GM12878 (cell line): Measurements from ENCODE around the gene RCVRN. TPM values are rescaled to one million over a fixed set of nuclear protein-coding genes. Genes with fewer than 3 reads are reported as not detected.

Experiments used
- ATAC-seq: fragments of 200-7000 bp; cut with Tn5 transposase; 3 replicates; pipeline ENCODE4 v1.9.1; 2020; ENCODE audit warnings: mild to moderate bottlenecking, moderate library complexity
- BruUV-seq: library from RNA; stranded (reverse); fragments of 400-500 nt; replicated peaks from 2 replicates; lab custom pipeline; 2021; lab: Mats Ljungman, UMichigan
- CTCF ChIA-PET: fragments of 300-600 bp; sonication (Branson Sonifier 250); formaldehyde crosslinking; extraction: SDS; loops from one replicate; lab custom pipeline; 2021; ENCODE audit warnings: inconsistent platforms; lab: Yijun Ruan, JAX
- POLR2A ChIA-PET: fragments of 350-600 bp; formaldehyde crosslinking; extraction: SDS; loops from one replicate; lab custom pipeline; 2021; ENCODE audit warnings: inconsistent platforms; lab: Charles Lee
- RAD21 ChIA-PET: fragments of 300-600 bp; sonication (Branson Sonifier 250); formaldehyde crosslinking; loops from one replicate; lab custom pipeline; 2023; ENCODE audit warnings: antibody characterized with exemption; ENCODE audit not compliant: unreplicated experiment; lab: Charles Lee
- SMC1A ChIA-PET: fragments of 300-600 bp; sonication (Branson Sonifier 250); formaldehyde crosslinking; loops from one replicate; lab custom pipeline; 2023; ENCODE audit not compliant: unreplicated experiment, uncharacterized antibody; lab: Charles Lee
- DNase-seq: peaks from one replicate; pipeline ENCODE4 v3.0.0-alpha.2; 2011; ENCODE audit warnings: low read depth, low spot score
- FAIRE-seq: peaks from 3 replicates; lab custom pipeline; 2011; peaks lifted over from hg19 to GRCh38; lab: Jason Lieb, UNC
- H2AFZ ChIP-seq: 2 replicates; pipeline ENCODE4 v1.6.0; 2011; ENCODE audit warnings: low read depth, low read length, control low read depth; ENCODE audit not compliant: control insufficient read depth
- H3K27ac ChIP-seq: 2 replicates; pipeline ENCODE4 v1.5.1; 2011; ENCODE audit warnings: control low read depth; ENCODE audit not compliant: control insufficient read depth, insufficient read depth
- H3K27me3 ChIP-seq, 2 experiments: replicated peaks in 1 of 2; 2 replicates each; pipeline versions ENCODE4 v1.6.0 to v1.6.1; 2011; ENCODE audit warnings: low read length in 1 of 2; ENCODE audit not compliant: control insufficient read depth in 2 of 2, insufficient read depth in 2 of 2
- H3K36me3 ChIP-seq, 2 experiments: 2 replicates each; pipeline ENCODE4 v1.5.1; 2011; ENCODE audit warnings: low read length in 1 of 2; ENCODE audit not compliant: control insufficient read depth in 2 of 2, insufficient read depth in 2 of 2
- H3K4me1 ChIP-seq: 2 replicates; pipeline ENCODE4 v1.6.1; 2011; ENCODE audit warnings: mild to moderate bottlenecking, low read length, moderate library complexity, mixed read lengths; ENCODE audit not compliant: control insufficient read depth, insufficient read depth
- H3K4me2 ChIP-seq: 2 replicates; pipeline ENCODE4 v1.6.0; 2011; ENCODE audit warnings: control low read depth; ENCODE audit not compliant: control insufficient read depth, insufficient read depth
- H3K4me3 ChIP-seq: fragments of 200-600 bp; sonication (generic); 2 replicates; pipeline ENCODE4 v1.5.1; 2016
- H3K79me2 ChIP-seq: 2 replicates; pipeline ENCODE4 v1.6.0; 2011; ENCODE audit warnings: low read length; ENCODE audit not compliant: control insufficient read depth, insufficient read depth
- H3K9ac ChIP-seq: 2 replicates; pipeline ENCODE4 v1.8.0; 2011; ENCODE audit warnings: low read length, control low read depth, mixed read lengths; ENCODE audit not compliant: control insufficient read depth, insufficient read depth
- H3K9me3 ChIP-seq: replicated peaks from 3 replicates; pipeline ENCODE4 v1.5.1; 2011; ENCODE audit warnings: mild to moderate bottlenecking, low read length; ENCODE audit not compliant: control insufficient read depth, insufficient read depth
- H4K20me1 ChIP-seq: 2 replicates; pipeline ENCODE4 v1.6.0; 2011; ENCODE audit not compliant: control insufficient read depth, insufficient read depth
- FOXK2 ChIP-seq: fragments of 450-650 bp; IDR thresholded peaks from 2 replicates; pipeline ENCODE4 v1.6.1; 2017; ENCODE audit warnings: mild to moderate bottlenecking, moderate library complexity
- HDGF ChIP-seq: fragments of 450-650 bp; IDR thresholded peaks from 2 replicates; pipeline ENCODE4 v1.6.1; 2016; ENCODE audit warnings: antibody characterized with exemption
- MEF2A ChIP-seq: IDR thresholded peaks from 2 replicates; pipeline ENCODE4 v1.6.1; 2011; ENCODE audit warnings: low read depth, mild to moderate bottlenecking, low read length, moderate library complexity; ENCODE audit not compliant: insufficient read depth
- RUNX3 ChIP-seq: IDR thresholded peaks from 2 replicates; pipeline ENCODE4 v1.6.1; 2012; ENCODE audit warnings: low read length, inconsistent platforms
- SMAD5 ChIP-seq: IDR thresholded peaks from 2 replicates; pipeline ENCODE4 v1.6.1; 2016; ENCODE audit warnings: antibody characterized with exemption, low read depth
- TCF7 ChIP-seq: IDR thresholded peaks from 2 replicates; pipeline ENCODE4 v1.6.1; 2014; ENCODE audit warnings: antibody characterized with exemption, borderline replicate concordance
- ZBED1 ChIP-seq: IDR thresholded peaks from 2 replicates; pipeline ENCODE4 v1.6.1; 2016; ENCODE audit warnings: borderline replicate concordance
- ZSCAN29 ChIP-seq: fragments of 450-650 bp; IDR thresholded peaks from 2 replicates; pipeline ENCODE4 v1.6.1; 2017; ENCODE audit warnings: mild to moderate bottlenecking, moderate library complexity
- WGBS: methylation state at CpG from one replicate; pipeline ENCODE4 v1.1.6; 2016; ENCODE audit warnings: low lambda C conversion rate; ENCODE audit not compliant: insufficient replicate concordance, insufficient coverage; ENCODE audit errors: missing lambda C conversion rate; 5-methylcytosine and 5-hydroxymethylcytosine counted together
- in situ Hi-C: fragments of 300-500 bp; cut with MboI; formaldehyde crosslinking; loops from 9 replicates; pipeline ENCODE4 v1.14.3; 2018; ENCODE audit warnings: mixed read lengths
- intact Hi-C: fragments of 100-400 bp; cut with micrococcal nuclease; formaldehyde crosslinking; loops from one replicate; pipeline ENCODE4 v1.14.2; 2022; ENCODE audit not compliant: unreplicated experiment
- polyA plus RNA-seq, 11 experiments: library from polyadenylated mRNA; depleted of rRNA in 4 of 11; unstranded in 6 of 11; stranded (reverse) in 5 of 11; fragments of >200 nt; fragmentation: Nextera tagmentation in 4 of 11; fragmentation: Illumina TruSeq in 1 of 11; extraction: Ambion mirVana in 4 of 11; extraction: Trizol in 1 of 11; gene quantifications; 1 replicate in 1 of 11; 2 replicates in 10 of 11; pipeline versions ENCODE4 v1.2.1 to v1.2.3, GENCODE V29; 2011 to 2016; ENCODE audit warnings: inconsistent platforms in 2 of 11, missing spikeins in 2 of 11, low read depth in 1 of 11
- total RNA-seq, 4 experiments: library from RNA; depleted of rRNA in 3 of 4; stranded (reverse); fragments of >200 nt in 3 of 4; fragmentation: Illumina TruSeq in 1 of 4; extraction: Trizol in 1 of 4; gene quantifications; 2 replicates each; pipeline versions ENCODE4 v1.2.1 to v1.2.3, GENCODE V29; 2013 to 2021
- TF ChIP-seq, protein P1 (sequence below): fragments of 450-650 bp; conservative IDR thresholded peaks from 2 replicates; pipeline ENCODE4 v1.6.1; 2017; ENCODE audit warnings: mild to moderate bottlenecking, moderate library complexity
- TF ChIP-seq, protein P2 (sequence below): fragments of 150-350 bp; IDR thresholded peaks from 2 replicates; pipeline ENCODE4 v1.6.1; 2016; ENCODE audit warnings: low read depth, low read length

The RCVRN gene
- total and polyA plus RNA-seq, 10 of the 15 experiments (the other 5 are each of a cell fraction or from before 2014, with no cell fraction given): 0.07 to 0.23 (median 0.14) TPM; not detected in 6

DNA sequence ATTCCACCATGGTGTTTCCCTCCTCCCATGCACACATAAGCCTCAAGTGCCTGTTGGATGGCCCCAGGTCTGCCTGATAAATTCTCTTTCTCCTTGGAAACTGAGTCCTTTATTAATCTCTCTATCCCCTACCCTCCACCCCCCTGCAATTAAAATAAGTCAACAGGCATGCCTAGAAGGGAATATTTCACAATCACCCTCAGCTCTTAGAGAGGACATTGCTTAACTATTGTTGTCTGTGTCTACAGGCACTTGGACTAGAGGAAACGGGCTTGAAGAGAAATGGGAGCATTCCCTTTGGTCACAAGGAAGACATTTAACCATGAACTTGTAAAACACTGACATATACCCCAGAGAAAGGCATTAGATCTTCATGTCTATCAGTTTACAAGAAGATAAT is 39.5 kb downstream of the RCVRN start:
- WGBS: 5% methylated on average over 1 of the region's 1 CpG
- POLR2A ChIA-PET: no interaction called here

DNA sequence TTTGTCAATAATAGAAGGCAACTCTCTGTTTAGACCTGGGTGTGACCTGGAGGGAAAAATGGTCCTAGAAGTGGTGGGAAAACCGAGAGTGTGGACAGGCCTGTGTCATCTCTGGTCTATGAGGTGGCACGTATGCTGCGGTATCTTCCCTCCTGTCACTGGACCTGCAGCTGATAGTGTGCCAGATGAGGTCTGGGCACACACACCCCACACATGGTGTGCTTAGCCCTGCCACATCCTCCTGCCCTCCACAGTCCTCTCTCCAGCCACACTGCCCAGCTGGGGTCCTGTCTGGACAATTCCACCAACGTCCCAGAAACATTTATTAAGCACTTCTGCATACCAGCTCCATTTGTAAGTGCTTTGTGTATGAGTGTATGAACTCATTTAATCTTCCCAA is 42.1 kb downstream of the RCVRN start:
- Histone ChIP-seq H3K9ac (no peak overlapping the region), H3K9me3 (no peaks in the 10 kb centered on the region; the same call in 2 of the 3 replicates), H3K4me2 (no peak overlapping the region), H2AFZ (no peak overlapping the region), H3K4me3 (no peak overlapping the region), H3K4me1 (no peaks in the 10 kb centered on the region), H3K36me3 (no peaks in the 10 kb centered on the region), H3K27ac (no peak overlapping the region), H3K79me2 (no peaks in the 10 kb centered on the region), H3K27me3 (no peaks in the 10 kb centered on the region), H4K20me1 (no peaks in the 10 kb centered on the region)
- BruUV-seq: no TSS peak
- no peak for DNase-seq
- FAIRE-seq: no peak
- 37% methylated on average over 4 of the region's 4 CpGs for WGBS
- ChIA-PET RAD21 (no interaction called here), POLR2A (no interaction called here), CTCF (no interaction called here), SMC1A (interaction anchor here (0.6 kb wide), 1 partner anchor 20 kb away, joined by 3 read pairs; no protein-coding TSS in a partner anchor)
- TF ChIP-seq MEF2A (no peak), ZSCAN29 (no peak), TCF7 (no peak), ZBED1 (no peak), SMAD5 (no peak), HDGF (no peak), RUNX3 (no peak), FOXK2 (no peak)
- TF ChIP-seq, protein P1, sequence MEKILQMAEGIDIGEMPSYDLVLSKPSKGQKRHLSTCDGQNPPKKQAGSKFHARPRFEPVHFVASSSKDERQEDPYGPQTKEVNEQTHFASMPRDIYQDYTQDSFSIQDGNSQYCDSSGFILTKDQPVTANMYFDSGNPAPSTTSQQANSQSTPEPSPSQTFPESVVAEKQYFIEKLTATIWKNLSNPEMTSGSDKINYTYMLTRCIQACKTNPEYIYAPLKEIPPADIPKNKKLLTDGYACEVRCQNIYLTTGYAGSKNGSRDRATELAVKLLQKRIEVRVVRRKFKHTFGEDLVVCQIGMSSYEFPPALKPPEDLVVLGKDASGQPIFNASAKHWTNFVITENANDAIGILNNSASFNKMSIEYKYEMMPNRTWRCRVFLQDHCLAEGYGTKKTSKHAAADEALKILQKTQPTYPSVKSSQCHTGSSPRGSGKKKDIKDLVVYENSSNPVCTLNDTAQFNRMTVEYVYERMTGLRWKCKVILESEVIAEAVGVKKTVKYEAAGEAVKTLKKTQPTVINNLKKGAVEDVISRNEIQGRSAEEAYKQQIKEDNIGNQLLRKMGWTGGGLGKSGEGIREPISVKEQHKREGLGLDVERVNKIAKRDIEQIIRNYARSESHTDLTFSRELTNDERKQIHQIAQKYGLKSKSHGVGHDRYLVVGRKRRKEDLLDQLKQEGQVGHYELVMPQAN: no peak
- in situ Hi-C loops: no loop called here
- intact Hi-C loops: no loop called here
- no peak for ATAC-seq

More for the DNA sequence above, 39.5 kb downstream of the RCVRN start:
- H3K27ac ChIP-seq: no peak overlapping the region
- TF ChIP-seq, protein P2, sequence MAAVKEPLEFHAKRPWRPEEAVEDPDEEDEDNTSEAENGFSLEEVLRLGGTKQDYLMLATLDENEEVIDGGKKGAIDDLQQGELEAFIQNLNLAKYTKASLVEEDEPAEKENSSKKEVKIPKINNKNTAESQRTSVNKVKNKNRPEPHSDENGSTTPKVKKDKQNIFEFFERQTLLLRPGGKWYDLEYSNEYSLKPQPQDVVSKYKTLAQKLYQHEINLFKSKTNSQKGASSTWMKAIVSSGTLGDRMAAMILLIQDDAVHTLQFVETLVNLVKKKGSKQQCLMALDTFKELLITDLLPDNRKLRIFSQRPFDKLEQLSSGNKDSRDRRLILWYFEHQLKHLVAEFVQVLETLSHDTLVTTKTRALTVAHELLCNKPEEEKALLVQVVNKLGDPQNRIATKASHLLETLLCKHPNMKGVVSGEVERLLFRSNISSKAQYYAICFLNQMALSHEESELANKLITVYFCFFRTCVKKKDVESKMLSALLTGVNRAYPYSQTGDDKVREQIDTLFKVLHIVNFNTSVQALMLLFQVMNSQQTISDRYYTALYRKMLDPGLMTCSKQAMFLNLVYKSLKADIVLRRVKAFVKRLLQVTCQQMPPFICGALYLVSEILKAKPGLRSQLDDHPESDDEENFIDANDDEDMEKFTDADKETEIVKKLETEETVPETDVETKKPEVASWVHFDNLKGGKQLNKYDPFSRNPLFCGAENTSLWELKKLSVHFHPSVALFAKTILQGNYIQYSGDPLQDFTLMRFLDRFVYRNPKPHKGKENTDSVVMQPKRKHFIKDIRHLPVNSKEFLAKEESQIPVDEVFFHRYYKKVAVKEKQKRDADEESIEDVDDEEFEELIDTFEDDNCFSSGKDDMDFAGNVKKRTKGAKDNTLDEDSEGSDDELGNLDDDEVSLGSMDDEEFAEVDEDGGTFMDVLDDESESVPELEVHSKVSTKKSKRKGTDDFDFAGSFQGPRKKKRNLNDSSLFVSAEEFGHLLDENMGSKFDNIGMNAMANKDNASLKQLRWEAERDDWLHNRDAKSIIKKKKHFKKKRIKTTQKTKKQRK: no peak
- TF ChIP-seq, all 136 proteins: peak for 0
- no peaks in the 10 kb centered on the region for H3K9me3 ChIP-seq
- no peak overlapping the region for H2AFZ ChIP-seq
- no peak overlapping the region for H3K9ac ChIP-seq
- FAIRE-seq (no peak), ATAC-seq (no peak), DNase-seq (no peak)
- SMC1A ChIA-PET: no interaction called here
- H3K4me2 ChIP-seq: no peak overlapping the region
- CTCF ChIA-PET: no interaction called here
- intact Hi-C loops (no loop called here), in situ Hi-C loops (no loop called here)
- BruUV-seq: no TSS peak
- RAD21 ChIA-PET: no interaction called here
- no peaks in the 10 kb centered on the region for H3K36me3 ChIP-seq
- H3K4me1 ChIP-seq: no peaks in the 10 kb centered on the region
- no peaks in the 10 kb centered on the region for H4K20me1 ChIP-seq
- H3K79me2 ChIP-seq: no peaks in the 10 kb centered on the region
- no peak overlapping the region for H3K4me3 ChIP-seq
- no peaks in the 10 kb centered on the region for H3K27me3 ChIP-seq
